Smooth muscle cell of the brain vasculature (primary cell): Measurements from ENCODE around the gene GJA5.

Source experiments
- DNase-seq: peaks from one replicate; pipeline ENCODE4 v3.0.0-alpha.2; 2012; ENCODE audit warnings: low read depth, low spot score

Gene GJA5

GRCh38 chr1:147760481-147761260 is at the start of gene GJA5:
TSS of gene GJA5 (minus strand) at chr1:147760602. CDS start at chr1:147759238, 1,364 bp downstream.
- DNase-seq: no peak

- no peak for DNase-seq
These were observed 48.8 kb upstream of the GJA5 start for GRCh38 chr1:147809236-147809635.

- DNase-seq: no peak
These were observed 47.6 kb upstream of the GJA5 start for GRCh38 chr1:147808025-147808424.

GRCh38 chr1:147807405-147807804 is 47.0 kb upstream of the GJA5 start:
- no peak for DNase-seq

- no peak for DNase-seq
These were observed 44.7 kb upstream of the GJA5 start for GRCh38 chr1:147804942-147805723.

GRCh38 chr1:147800804-147801203 is 40.4 kb upstream of the GJA5 start:
- DNase-seq: no peak

GRCh38 chr1:147798731-147799130 is 38.3 kb upstream of the GJA5 start:
- no peak for DNase-seq

- DNase-seq: no peak
These were observed 34.2 kb upstream of the GJA5 start for GRCh38 chr1:147794570-147794969.

- no peak for DNase-seq
These were observed 31.5 kb upstream of the GJA5 start for GRCh38 chr1:147791876-147792275.

- no peak for DNase-seq
These were observed 27.4 kb upstream of the GJA5 start for GRCh38 chr1:147787765-147788164.

GRCh38 chr1:147786536-147786935 is 26.1 kb upstream of the GJA5 start:
- no peak for DNase-seq

- DNase-seq: no peak
These were observed 25.5 kb upstream of the GJA5 start for GRCh38 chr1:147785794-147786506.

GRCh38 chr1:147784941-147785340 is 24.5 kb upstream of the GJA5 start:
- no peak for DNase-seq

GRCh38 chr1:147781056-147781471 is 20.7 kb upstream of the GJA5 start:
- no peak for DNase-seq

- DNase-seq: no peak
These were observed 17.3 kb upstream of the GJA5 start for GRCh38 chr1:147777694-147778093.

- DNase-seq: no peak
These were observed 12.9 kb upstream of the GJA5 start for GRCh38 chr1:147773215-147773715.

- DNase-seq: no peak
These were observed 12.2 kb upstream of the GJA5 start for GRCh38 chr1:147772570-147772969.

GRCh38 chr1:147771226-147772125 is 11.1 kb upstream of the GJA5 start:
- no peak for DNase-seq

- DNase-seq: no peak
These were observed 8.7 kb upstream of the GJA5 start for GRCh38 chr1:147769106-147769505.

GRCh38 chr1:147768582-147768981 is 8.2 kb upstream of the GJA5 start:
- no peak for DNase-seq

GRCh38 chr1:147768101-147768500 is 7.7 kb upstream of the GJA5 start:
- DNase-seq: no peak
